HFFc6 (cell line): ENCODE results near the gene MLN. TPM values are rescaled to one million over a fixed set of nuclear protein-coding genes. Genes with fewer than 3 reads are reported as not detected.

Experiments used
- DNase-seq: peaks from one replicate; pipeline ENCODE4 v3.0.0-alpha.2; 2018
- H3K27ac Mint-ChIP-seq: 2 replicates; pipeline ENCODE4 v1.8.0; 2020; ENCODE audit warnings: mild to moderate bottlenecking, mixed read lengths
- H3K27me3 Mint-ChIP-seq: 2 replicates; pipeline ENCODE4 v1.8.0; 2021; ENCODE audit warnings: mild to moderate bottlenecking, moderate library complexity, mixed read lengths; ENCODE audit not compliant: insufficient read depth
- H3K36me3 Mint-ChIP-seq: 2 replicates; pipeline ENCODE4 v1.8.0; 2021; ENCODE audit warnings: low read depth, mixed read lengths
- H3K4me1 Mint-ChIP-seq: 2 replicates; pipeline ENCODE4 v1.8.0; 2020; ENCODE audit warnings: low read depth, mixed read lengths
- H3K4me3 Mint-ChIP-seq: 2 replicates; pipeline ENCODE4 v1.8.0; 2020; ENCODE audit warnings: mild to moderate bottlenecking, moderate library complexity, mixed read lengths
- H3K9me3 Mint-ChIP-seq: 2 replicates; pipeline ENCODE4 v1.8.0; 2020; ENCODE audit warnings: mild to moderate bottlenecking, mixed read lengths
- total RNA-seq, 6 experiments: library from RNA; stranded (reverse); fragmentation: NEBNext Ultra II Directional; extraction: Animal tissue kit (Norgen Biotek cat#: 25700); gene quantifications; 2 replicates in 1 of 6; 3 replicates in 5 of 6; pipeline ENCODE4 v1.2.3, GENCODE V29; 2021
- TF ChIP-seq, protein P1 (sequence below): fragments of 200-600 bp; sonication (generic); IDR thresholded peaks from 2 replicates; pipeline ENCODE4 v1.5.0; 2021; ENCODE audit warnings: antibody characterized with exemption, mild to moderate bottlenecking

Gene MLN
- total RNA-seq, 6 experiments from 2014 or later: not detected

DNA sequence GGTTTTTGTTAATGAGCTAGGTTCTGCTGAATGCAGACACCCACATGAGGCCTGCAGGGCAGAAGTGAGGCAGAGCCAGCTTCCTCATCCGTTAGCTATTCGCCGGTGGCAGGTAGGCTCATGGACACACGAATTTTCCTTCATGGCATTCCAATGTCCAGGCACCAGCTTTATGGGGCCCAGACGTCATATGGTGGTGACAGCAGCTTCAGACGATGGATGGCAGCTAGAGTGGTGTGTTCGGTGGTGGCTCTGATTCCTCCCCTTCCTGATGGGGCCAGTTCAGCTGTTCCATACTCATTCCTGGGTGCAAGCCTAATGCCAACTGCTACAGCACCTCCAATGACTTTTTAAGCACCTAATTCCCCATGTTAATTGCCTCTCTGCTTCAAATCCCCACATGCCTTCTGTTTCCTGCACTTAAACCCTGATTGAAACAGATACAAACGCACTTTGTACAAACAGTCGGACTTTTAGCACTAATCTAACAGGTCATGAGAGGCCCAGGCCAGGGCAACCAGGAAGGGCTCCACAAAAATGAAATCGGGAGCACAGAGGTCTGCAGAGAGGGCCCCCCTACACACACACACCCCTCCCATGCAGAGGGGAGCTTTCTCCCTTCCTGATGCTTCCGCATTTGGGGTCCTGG, 35.7 kb upstream of the MLN start:
- TF ChIP-seq, protein P1, sequence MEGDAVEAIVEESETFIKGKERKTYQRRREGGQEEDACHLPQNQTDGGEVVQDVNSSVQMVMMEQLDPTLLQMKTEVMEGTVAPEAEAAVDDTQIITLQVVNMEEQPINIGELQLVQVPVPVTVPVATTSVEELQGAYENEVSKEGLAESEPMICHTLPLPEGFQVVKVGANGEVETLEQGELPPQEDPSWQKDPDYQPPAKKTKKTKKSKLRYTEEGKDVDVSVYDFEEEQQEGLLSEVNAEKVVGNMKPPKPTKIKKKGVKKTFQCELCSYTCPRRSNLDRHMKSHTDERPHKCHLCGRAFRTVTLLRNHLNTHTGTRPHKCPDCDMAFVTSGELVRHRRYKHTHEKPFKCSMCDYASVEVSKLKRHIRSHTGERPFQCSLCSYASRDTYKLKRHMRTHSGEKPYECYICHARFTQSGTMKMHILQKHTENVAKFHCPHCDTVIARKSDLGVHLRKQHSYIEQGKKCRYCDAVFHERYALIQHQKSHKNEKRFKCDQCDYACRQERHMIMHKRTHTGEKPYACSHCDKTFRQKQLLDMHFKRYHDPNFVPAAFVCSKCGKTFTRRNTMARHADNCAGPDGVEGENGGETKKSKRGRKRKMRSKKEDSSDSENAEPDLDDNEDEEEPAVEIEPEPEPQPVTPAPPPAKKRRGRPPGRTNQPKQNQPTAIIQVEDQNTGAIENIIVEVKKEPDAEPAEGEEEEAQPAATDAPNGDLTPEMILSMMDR: no peak
- Mint-ChIP-seq H3K27me3 (no peaks in the 10 kb centered on the region), H3K9me3 (peaks cover 5% of the 10 kb centered on the region; the same call in 1 of the 2 replicates), H3K27ac (peak overlapping the region; percentile 100), H3K4me3 (peak overlapping the region; percentile 77), H3K4me1 (peaks cover 66% of the 10 kb centered on the region), H3K36me3 (peaks cover 8% of the 10 kb centered on the region; the same call in 1 of the 2 replicates)
- no peak for DNase-seq

- Mint-ChIP-seq H3K27me3 (no peaks in the 10 kb centered on the region), H3K36me3 (peaks cover 8% of the 10 kb centered on the region; the same call in 1 of the 2 replicates), H3K4me1 (peaks cover 66% of the 10 kb centered on the region), H3K4me3 (peak overlapping the region; percentile 77), H3K9me3 (peaks cover 5% of the 10 kb centered on the region; the same call in 1 of the 2 replicates), H3K27ac (peak overlapping the region; percentile 100)
- TF ChIP-seq, protein P1: no peak
- DNase-seq: no peak
Measured at GRCh38 chr6:33838983-33839382, 35.2 kb upstream of the MLN start.

- peaks cover 63% of the 10 kb centered on the region for H3K4me1 Mint-ChIP-seq
Measured at GRCh38 chr6:33837971-33838665, 34.3 kb upstream of the MLN start.

GRCh38 chr6:33836806-33837469, 33.1 kb upstream of the MLN start:
- Mint-ChIP-seq H3K9me3 (peaks cover 5% of the 10 kb centered on the region; the same call in 1 of the 2 replicates), H3K36me3 (peaks cover 8% of the 10 kb centered on the region; the same call in 1 of the 2 replicates), H3K27ac (no peak overlapping the region), H3K4me1 (peaks cover 53% of the 10 kb centered on the region), H3K27me3 (no peaks in the 10 kb centered on the region), H3K4me3 (no peak overlapping the region)
- TF ChIP-seq, protein P1: no peak
- no peak for DNase-seq

More at GRCh38 chr6:33837971-33838665, 34.3 kb upstream of the MLN start:
- Mint-ChIP-seq H3K27me3 (no peaks in the 10 kb centered on the region), H3K4me3 (peak overlapping the region; percentile 66), H3K9me3 (peaks cover 5% of the 10 kb centered on the region; the same call in 1 of the 2 replicates), H3K36me3 (peaks cover 8% of the 10 kb centered on the region; the same call in 1 of the 2 replicates), H3K27ac (peak overlapping the region; percentile 100)
- DNase-seq: peak; percentile 71
- TF ChIP-seq, protein P1: no peak
